ENCODE data around the gene USP17L11.
"Not testable (repeated sequence)": the region's sequence is repeated elsewhere in the genome, so short reads cannot be mapped to it uniquely, and the experiment has no call there.

GRCh38 chr4:9224596-9224995 is 9.4 kb downstream of the USP17L11 start, which contains the start of gene USP17L13:
- not testable (repeated sequence) for TF ChIP-seq CTCF (conservative IDR thresholded peaks at IDR 0.05; ENCODE audit: low read depth, low read length); EZH2 (IDR thresholded peaks at IDR 0.05; ENCODE audit: borderline replicate concordance, low read depth, low read length, poor library complexity, severe bottlenecking)

Data from A673 (cell line).